HEK293T (cell line): ENCODE measurements around the gene CHIT1.
A peak's percentile ranks its signal among the peaks of the same experiment; 100 is the strongest.

Source experiments
- CTCF ChIA-PET: fragments of 350-600 bp; formaldehyde crosslinking; extraction: SDS; loops from one replicate; lab custom pipeline; 2021; ENCODE audit warnings: antibody characterized with exemption, inconsistent platforms; lab: Yijun Ruan, JAX
- POLR2A ChIA-PET: fragments of 350-600 bp; formaldehyde crosslinking; extraction: SDS; loops from one replicate; lab custom pipeline; 2020; ENCODE audit warnings: antibody characterized with exemption, inconsistent platforms; lab: Yijun Ruan, JAX
- DNase-seq: peaks from one replicate; pipeline ENCODE4 v3.0.0; 2012; ENCODE audit warnings: mixed read lengths; ENCODE audit errors: extremely low spot score
- ARNT ChIP-seq: fragments of 450-650 bp; IDR thresholded peaks from 2 replicates; pipeline ENCODE4 v1.6.1; 2017; ENCODE audit warnings: mild to moderate bottlenecking
- BHLHE40 ChIP-seq: fragments of 450-650 bp; IDR thresholded peaks from 2 replicates; pipeline ENCODE4 v1.6.1; 2016; ENCODE audit warnings: mild to moderate bottlenecking, moderate library complexity, borderline replicate concordance
- CTBP1 ChIP-seq: fragments of 450-650 bp; IDR thresholded peaks from 2 replicates; pipeline ENCODE4 v1.6.1; 2016; ENCODE audit warnings: borderline replicate concordance
- ELF4 ChIP-seq: fragments of 450-650 bp; IDR thresholded peaks from 2 replicates; pipeline ENCODE4 v1.6.1; 2017; ENCODE audit warnings: antibody characterized with exemption
- FOXA1 ChIP-seq: fragments of 450-650 bp; IDR thresholded peaks from 2 replicates; pipeline ENCODE4 v1.6.1; 2016; ENCODE audit warnings: mild to moderate bottlenecking
- FOXK2 ChIP-seq: fragments of 450-650 bp; IDR thresholded peaks from 2 replicates; pipeline ENCODE4 v1.6.1; 2016; ENCODE audit warnings: mild to moderate bottlenecking
- FOXM1 ChIP-seq: fragments of 450-650 bp; IDR thresholded peaks from 2 replicates; pipeline ENCODE4 v1.6.1; 2017; ENCODE audit warnings: mild to moderate bottlenecking, borderline replicate concordance
- HDGF ChIP-seq: fragments of 450-650 bp; IDR thresholded peaks from 2 replicates; pipeline ENCODE4 v1.6.1; 2017; ENCODE audit warnings: antibody characterized with exemption, borderline replicate concordance
- L3MBTL2 ChIP-seq: fragments of 450-650 bp; conservative IDR thresholded peaks from 2 replicates; pipeline ENCODE4 v1.6.1; 2016; ENCODE audit warnings: mild to moderate bottlenecking
- LEF1 ChIP-seq: fragments of 450-650 bp; IDR thresholded peaks from 2 replicates; pipeline ENCODE4 v1.6.1; 2017; ENCODE audit warnings: mild to moderate bottlenecking, borderline replicate concordance
- NFRKB ChIP-seq: fragments of 450-650 bp; IDR thresholded peaks from 2 replicates; pipeline ENCODE4 v1.6.1; 2016; ENCODE audit warnings: mild to moderate bottlenecking, moderate library complexity
- SP1 ChIP-seq: fragments of 450-650 bp; IDR thresholded peaks from 2 replicates; pipeline ENCODE4 v1.6.1; 2017
- SUZ12 ChIP-seq: fragments of 450-650 bp; IDR thresholded peaks from 2 replicates; pipeline ENCODE4 v1.6.1; 2016; ENCODE audit warnings: mild to moderate bottlenecking
- TARDBP ChIP-seq: fragments of 450-650 bp; IDR thresholded peaks from 2 replicates; pipeline ENCODE4 v1.6.1; 2016
- ZNF384 ChIP-seq: fragments of 450-650 bp; IDR thresholded peaks from 2 replicates; pipeline ENCODE4 v1.6.1; 2016
- TF ChIP-seq, protein P1 (sequence below): fragments of 450-650 bp; IDR thresholded peaks from 2 replicates; pipeline ENCODE4 v1.6.1; 2016

The CHIT1 gene

DNA sequence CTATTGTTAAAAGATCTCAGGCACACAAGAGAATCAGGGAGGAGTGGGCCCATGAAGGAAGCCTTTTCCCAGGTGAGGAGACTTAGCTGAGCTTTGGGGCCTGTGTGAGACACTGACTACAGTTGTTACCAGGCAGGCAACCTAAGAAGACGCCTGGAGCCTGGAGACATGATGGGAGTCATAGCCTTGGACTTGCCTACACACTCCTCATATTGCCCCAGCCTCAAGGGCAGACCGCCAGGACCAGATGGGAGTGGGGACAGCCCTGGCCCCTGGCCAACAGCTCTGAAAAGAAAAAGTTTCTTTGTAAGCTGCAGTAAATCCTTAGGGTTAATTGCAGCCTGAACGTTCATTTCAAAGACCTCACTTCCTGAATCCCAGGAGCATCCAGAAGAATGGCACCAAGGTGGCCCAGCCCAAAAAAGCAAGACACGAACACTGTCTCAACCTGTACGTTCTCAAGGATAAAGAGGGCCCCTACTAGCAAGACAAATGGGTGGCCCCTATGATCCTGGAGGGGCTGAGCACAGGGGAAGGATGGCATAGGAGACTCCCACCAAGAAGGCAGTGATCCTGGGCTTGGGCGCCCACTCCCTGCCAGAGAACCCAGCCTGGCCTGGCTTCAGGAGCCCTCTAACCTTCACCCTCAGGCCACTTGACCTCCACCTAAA lies 42.6 kb upstream of the CHIT1 start:
- POLR2A ChIA-PET, result interaction anchor here (1.4 kb wide), 1 partner anchor 56 kb away, joined by 9 read pairs; no protein-coding TSS in a partner anchor
- CTCF ChIA-PET, result interaction anchor here (1.1 to 1.3 kb wide), 5 partner anchors 36 to 246 kb away, joined by 3 to 14 read pairs (median 6); partner anchors contain the start of gene PPFIA4
- DNase-seq, result no peak
- no peak for TF ChIP-seq NFRKB
- TF ChIP-seq, protein P1, sequence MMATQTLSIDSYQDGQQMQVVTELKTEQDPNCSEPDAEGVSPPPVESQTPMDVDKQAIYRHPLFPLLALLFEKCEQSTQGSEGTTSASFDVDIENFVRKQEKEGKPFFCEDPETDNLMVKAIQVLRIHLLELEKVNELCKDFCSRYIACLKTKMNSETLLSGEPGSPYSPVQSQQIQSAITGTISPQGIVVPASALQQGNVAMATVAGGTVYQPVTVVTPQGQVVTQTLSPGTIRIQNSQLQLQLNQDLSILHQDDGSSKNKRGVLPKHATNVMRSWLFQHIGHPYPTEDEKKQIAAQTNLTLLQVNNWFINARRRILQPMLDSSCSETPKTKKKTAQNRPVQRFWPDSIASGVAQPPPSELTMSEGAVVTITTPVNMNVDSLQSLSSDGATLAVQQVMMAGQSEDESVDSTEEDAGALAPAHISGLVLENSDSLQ, result no peak
- no peak for TF ChIP-seq L3MBTL2
- TF ChIP-seq FOXK2, result no peak
- no peak for TF ChIP-seq ARNT
- no peak for TF ChIP-seq ELF4
- TF ChIP-seq LEF1, result no peak

DNA sequence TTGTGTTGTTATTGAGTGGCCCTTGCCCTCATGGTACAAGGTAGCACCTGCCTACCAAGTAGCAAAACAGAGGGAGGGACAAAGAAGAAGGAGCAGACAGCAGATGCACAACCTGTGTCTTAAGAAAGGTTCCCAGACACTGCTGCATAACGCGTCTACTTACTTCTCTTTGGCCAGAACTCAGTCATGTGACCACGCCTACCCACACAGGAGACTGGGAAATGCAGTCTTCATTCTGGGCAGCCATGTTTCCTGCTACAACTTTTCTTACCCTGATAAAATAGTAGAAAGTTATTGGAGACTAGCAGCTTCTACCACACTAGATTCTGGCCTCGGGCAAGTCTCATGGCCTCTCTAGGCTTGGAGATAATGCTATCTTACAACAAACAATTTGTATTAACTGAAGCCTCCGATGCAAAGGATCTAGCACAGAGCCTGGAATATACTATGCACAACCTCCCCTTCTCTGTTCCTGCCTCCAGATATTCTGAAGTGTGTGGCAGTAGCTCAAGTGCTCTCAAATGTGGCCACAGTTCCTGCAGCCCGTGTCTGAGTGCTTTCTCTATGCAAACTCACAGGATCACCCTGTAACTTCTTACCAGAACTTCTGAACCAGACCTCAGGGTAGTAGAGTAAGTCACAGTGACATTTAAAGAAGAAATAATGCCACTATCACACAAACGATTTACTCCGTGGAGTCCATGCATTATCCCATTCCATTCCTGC lies 41.7 kb upstream of the CHIT1 start:
- CTCF ChIA-PET, result interaction anchor here (0.9 to 4.5 kb wide), 6 partner anchors 10 to 432 kb away, joined by 3 to 58 read pairs (median 5); no protein-coding TSS in a partner anchor
- DNase-seq, result peak; percentile 57
- POLR2A ChIA-PET, result interaction anchor here (1.1 kb wide), 1 partner anchor 57 kb away, joined by 3 read pairs; no protein-coding TSS in a partner anchor
- no peak for TF ChIP-seq L3MBTL2
- no peak for TF ChIP-seq FOXM1
- no peak for TF ChIP-seq FOXK2
- no peak for TF ChIP-seq NFRKB
- no peak for TF ChIP-seq CTBP1
- TF ChIP-seq ELF4, result no peak
- TF ChIP-seq SUZ12, result no peak
- no peak for TF ChIP-seq BHLHE40
- TF ChIP-seq SP1, result no peak
- TF ChIP-seq ARNT, result no peak
- no peak for TF ChIP-seq LEF1
- no peak for TF ChIP-seq TARDBP
- TF ChIP-seq HDGF, result no peak
- TF ChIP-seq, protein P1, result no peak

DNA sequence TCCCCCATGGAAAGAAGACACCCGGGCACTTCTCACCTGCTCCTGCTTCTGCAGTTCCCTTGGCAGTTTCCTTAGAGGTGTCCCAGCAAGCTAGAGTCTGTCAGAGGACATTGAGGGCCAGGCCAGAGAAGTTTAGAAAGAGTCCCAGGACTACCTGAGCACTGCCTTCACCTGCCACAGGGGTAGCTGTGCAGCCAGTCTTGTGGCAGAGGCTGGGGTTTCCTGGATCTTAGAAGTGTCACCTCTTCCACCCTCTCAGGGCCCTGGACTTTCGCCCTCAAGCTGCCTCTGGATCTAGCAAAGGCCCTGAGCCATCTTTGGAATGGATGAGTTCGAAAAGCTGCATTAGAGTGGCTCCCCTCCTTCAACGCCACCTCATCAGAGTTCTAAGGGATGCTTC lies 41.0 kb upstream of the CHIT1 start:
- POLR2A ChIA-PET, result interaction anchor here (1.1 kb wide), 1 partner anchor 58 kb away, joined by 3 read pairs; no protein-coding TSS in a partner anchor
- TF ChIP-seq L3MBTL2, result no peak
- no peak for TF ChIP-seq BHLHE40
- no peak for TF ChIP-seq HDGF
- TF ChIP-seq ARNT, result no peak
- TF ChIP-seq TARDBP, result no peak
- no peak for TF ChIP-seq FOXA1
- TF ChIP-seq, protein P1, result no peak
- TF ChIP-seq SUZ12, result no peak
- no peak for TF ChIP-seq FOXK2
- TF ChIP-seq LEF1, result no peak
- TF ChIP-seq CTBP1, result no peak
- no peak for TF ChIP-seq SP1
- no peak for TF ChIP-seq ZNF384
- no peak for TF ChIP-seq ELF4
- CTCF ChIA-PET, result interaction anchor here (0.9 to 4.5 kb wide), 8 partner anchors 11 to 433 kb away, joined by 3 to 58 read pairs (median 4); no protein-coding TSS in a partner anchor
- no peak for DNase-seq

DNA sequence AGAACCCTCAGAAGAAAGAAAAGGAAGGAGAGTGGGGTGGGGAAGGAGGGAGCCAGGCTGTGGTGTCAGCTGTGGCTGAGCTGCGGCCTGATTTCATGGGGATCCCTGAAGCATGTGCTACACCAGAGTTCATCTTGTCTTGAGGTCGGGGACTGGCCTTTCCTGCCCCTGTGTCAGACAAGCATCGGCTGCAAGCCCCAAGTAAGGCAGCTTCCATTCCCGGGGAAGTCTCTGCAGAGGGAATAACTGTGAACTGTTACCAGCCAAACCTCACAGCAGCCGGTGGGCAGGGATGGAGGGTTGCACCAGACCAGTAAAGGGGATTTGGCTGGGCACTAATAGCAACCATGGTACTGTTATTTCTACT lies 40.2 kb upstream of the CHIT1 start:
- ChIA-PET POLR2A (interaction anchor here (0.6 to 1.0 kb wide), 2 partner anchors 36 to 57 kb away, joined by 3 read pairs; no protein-coding TSS in a partner anchor), CTCF (interaction anchor here (0.6 to 4.5 kb wide), 19 partner anchors 9 to 457 kb away, joined by 3 to 58 read pairs (median 4); partner anchors contain the start of genes ADORA1 and BTG2)
- TF ChIP-seq FOXK2, result no peak
- TF ChIP-seq ARNT, result no peak
- no peak for DNase-seq

DNA sequence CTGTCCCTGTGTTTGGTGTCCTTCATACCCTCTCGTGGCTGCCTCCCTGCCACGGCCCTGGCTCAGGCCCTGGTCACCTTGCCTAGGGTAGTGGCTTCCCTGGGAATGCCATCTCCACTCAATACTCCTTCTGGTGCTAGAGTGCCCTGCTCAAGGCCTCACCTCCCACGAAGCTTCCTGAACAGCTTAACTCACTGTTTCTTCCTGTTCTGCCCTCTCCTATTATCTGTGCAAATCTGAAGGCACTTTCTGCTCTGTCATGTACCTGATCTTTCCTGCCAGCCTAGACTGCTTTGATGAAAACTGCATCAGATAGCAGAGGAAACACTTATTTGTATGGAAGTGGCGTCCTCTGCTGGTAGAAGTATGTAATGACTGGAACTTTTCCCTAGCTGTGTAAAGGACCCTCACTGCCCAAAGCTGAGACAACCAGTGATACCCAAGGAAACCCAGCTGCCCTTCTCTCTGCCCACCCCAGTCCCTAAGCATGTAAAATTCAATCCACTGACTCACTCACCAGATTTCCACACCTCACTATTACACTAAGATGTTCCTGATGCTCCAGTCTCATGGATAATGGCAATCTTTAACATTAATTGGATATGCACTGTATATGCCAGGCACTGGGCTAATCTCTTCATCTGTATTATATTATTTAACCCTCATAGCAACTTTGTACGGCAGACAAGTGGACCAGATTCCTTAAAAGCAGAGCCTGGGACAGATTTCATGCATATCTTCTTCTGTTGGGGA lies 39.6 kb upstream of the CHIT1 start:
- TF ChIP-seq L3MBTL2 (no peak), HDGF (no peak), FOXA1 (no peak), ZNF384 (no peak), SP1 (no peak), LEF1 (no peak), NFRKB (no peak), ELF4 (no peak), ARNT (no peak), FOXM1 (no peak), FOXK2 (no peak), BHLHE40 (no peak)
- TF ChIP-seq, protein P1, result no peak
- DNase-seq, result peak; percentile 76
- ChIA-PET POLR2A (interaction anchor here (1.0 kb wide), 1 partner anchor 58 kb away, joined by 3 read pairs; no protein-coding TSS in a partner anchor), CTCF (interaction anchor here (0.6 to 4.5 kb wide), 19 partner anchors 10 to 456 kb away, joined by 3 to 58 read pairs (median 4); partner anchors contain the start of genes ADORA1 and BTG2)
